Measurements from ENCODE around the gene ALG1.
"Not testable (repeated sequence)": the region's sequence is repeated elsewhere in the genome, so short reads cannot be mapped to it uniquely, and the experiment has no call there.

The ALG1 gene

DNA sequence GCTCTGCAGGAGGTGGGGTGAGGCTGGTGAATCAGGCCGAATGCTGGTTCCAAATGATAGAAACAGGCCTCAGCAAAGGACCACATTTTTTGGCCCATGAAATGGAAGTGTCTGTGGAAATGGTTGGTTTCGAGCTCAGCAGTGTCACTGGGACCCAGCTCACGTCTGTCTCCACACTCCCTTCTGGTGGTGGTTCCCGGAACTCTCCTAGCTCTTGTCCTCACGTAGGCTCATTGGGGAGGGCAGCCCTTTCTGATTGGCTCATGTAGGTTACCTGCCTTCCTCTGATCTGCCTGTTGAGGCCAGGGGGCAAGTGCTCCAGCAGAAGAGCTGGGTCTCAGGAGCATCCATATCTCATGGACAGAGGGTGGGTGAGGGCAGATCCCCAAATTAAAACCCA lies 4.0 kb downstream of the ALG1 start:
- no peak for DNase-seq

DNA sequence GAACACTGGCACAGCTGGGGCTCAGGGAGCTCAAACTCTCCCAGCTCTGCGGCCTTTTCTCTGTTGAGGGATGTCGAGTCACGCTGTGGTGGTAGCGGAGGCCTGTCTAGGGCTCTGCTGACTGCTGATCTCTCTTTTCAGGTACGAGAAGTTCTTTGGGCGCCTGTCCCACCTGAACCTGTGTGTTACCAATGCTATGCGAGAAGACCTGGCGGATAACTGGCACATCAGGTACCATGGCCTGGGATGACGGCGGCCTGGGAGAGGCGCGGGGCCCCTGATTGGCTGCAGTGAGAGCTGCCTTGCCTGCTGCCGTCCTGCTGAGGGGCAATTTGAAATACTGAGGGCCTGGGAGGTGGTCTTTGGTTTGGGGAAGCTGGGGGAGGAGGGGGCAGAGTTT lies 5.7 kb downstream of the ALG1 start:
- DNase-seq: no peak

DNA sequence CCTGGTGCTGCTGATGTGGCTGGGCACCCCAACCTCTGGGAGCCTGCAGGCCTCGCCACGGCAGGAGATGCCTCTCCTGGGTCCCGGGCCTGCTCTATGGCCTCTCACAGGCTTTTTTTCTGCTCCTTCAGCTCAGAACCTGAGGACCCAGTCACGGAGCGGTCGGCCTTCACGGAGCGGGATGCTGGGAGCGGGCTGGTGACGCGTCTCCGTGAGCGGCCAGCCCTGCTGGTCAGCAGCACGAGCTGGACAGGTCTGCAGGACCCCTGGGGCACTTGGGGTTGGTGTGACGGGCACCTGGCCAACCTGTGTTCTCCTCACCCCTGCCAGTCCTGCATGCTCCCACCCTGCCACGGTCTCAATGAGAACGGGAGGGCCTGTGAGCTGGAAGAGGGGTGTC lies 7.0 kb downstream of the ALG1 start:
- no peak for DNase-seq

DNA sequence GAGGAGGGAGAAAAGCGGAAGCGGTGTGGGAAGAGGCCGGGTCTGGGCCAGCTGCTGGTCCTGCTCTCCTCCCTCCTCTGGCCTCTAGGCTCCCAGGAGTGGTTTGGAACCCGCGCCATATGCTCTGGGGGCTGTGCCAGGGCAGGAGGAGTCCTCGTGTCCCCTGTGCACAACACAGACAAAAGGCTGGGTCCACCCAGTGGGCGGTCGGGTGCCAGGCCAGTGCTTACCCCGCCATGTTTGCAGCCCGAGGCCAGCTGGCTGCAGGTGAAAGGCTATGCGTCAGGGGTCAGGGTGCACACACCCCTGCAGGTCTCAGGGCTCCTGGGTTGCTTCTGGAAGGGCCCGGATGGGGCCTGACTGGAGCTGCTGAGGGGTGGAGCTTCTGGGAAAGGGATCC lies 8.8 kb downstream of the ALG1 start:
- not testable (repeated sequence) for DNase-seq

DNA sequence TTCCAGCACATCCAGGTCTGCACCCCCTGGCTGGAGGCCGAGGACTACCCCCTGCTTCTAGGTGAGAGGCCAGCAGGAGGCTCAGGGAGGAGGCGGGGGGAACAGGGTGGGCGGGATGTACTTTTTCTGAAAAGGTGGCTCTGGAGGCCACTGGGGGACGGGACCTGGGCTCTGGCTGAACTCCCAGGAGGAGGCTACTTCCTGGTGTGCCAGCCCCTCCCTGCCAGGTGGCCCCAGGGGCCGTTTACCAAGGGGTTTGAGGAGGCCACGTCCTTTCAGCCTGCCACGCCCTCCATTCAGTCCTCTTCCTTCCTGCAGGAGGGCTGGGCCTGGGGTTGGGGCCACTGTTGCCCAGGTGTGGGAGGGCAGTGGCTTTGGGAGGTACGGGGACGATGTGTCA lies 9.4 kb downstream of the ALG1 start:
- not testable (repeated sequence) for DNase-seq

DNA sequence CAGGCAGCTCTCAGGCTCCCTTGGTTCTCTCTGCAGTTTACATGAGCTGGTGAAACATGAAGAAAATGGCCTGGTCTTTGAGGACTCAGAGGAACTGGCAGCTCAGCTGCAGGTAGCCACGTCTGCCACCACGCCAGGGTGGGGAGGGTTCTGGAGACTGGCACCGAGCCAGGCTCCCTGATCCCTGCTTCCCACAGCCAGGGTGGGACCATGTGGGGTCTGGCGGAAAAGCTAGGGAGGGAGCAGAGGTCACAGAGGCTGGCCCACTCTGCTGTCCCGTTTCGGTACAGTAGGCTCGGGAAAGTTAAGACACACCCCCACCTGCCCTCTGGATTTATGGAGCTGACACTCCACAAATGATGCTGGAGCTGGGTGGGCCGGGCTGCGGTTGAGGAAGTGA lies 12.0 kb downstream of the ALG1 start:
- DNase-seq: not testable (repeated sequence)

DNA sequence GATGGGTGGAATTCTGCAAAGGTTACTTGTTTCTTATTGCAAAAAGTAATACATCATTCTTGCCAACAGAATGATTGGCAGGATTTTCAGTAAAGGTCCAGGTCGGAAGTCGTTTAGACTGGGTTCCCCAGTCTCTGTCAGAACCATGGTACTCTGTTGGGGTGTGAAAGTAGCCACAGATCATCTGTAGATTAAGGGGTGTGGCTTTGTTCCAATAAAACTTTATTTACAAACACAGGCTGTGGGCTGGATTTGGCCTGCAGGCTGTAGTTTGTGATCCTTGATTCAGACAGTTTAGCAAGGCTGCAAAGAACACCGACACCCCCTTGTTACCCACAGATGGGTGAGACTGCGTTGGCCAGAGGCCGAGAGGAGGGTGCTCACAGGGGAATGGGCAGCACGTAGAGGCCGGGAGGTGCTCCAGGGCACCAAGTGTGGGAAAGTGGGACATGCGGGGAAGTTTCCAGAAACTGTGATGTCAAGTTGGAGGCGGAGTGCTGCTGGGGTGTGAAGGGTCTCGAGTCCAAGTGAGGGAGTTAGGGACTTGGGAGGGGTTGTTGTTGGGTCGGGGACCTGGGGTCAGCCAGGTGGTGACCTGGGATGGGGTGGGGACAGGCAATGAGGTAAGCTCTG lies 12.6 kb downstream of the ALG1 start:
- DNase-seq: not testable (repeated sequence)

DNA sequence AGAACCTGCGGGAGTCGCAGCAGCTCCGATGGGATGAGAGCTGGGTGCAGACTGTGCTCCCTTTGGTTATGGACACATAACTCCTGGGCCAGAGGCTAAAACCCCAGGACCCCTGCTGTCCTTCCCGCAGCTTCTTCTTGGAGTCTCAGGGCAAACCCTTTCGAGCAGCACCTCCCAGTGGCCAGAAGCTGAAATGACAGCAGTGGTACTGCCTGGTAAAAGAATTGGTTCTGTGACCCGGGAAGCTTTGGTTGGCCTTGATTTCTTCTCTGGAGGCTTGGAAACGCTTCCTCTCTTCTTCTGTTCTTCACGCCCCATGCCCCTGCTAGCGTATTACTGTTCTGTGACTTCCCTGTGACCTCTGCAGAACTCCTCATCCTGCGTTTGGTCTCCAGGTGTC lies 13.2 kb downstream of the ALG1 start:
- DNase-seq: peak; percentile 15

DNA sequence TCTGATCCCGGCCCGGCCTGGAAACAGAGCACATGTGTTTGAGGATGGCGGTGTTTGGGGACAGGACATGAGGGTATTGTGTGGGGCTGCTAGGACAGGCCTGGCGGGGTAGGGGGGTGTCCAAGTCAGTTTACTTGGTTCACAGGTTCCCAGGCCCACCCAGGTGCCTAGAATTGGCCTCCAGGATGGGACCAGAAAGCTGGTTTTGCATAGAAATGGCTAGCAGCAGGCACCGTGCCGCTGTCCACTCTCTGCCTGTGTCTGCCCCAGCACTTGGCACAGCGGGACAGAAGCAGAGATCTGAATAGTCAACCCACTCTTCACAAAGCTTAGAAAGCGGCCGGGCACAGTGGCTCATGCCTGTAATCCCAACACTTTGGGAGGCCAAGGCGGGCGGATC lies 14.1 kb downstream of the ALG1 start:
- DNase-seq: not testable (repeated sequence)

DNA sequence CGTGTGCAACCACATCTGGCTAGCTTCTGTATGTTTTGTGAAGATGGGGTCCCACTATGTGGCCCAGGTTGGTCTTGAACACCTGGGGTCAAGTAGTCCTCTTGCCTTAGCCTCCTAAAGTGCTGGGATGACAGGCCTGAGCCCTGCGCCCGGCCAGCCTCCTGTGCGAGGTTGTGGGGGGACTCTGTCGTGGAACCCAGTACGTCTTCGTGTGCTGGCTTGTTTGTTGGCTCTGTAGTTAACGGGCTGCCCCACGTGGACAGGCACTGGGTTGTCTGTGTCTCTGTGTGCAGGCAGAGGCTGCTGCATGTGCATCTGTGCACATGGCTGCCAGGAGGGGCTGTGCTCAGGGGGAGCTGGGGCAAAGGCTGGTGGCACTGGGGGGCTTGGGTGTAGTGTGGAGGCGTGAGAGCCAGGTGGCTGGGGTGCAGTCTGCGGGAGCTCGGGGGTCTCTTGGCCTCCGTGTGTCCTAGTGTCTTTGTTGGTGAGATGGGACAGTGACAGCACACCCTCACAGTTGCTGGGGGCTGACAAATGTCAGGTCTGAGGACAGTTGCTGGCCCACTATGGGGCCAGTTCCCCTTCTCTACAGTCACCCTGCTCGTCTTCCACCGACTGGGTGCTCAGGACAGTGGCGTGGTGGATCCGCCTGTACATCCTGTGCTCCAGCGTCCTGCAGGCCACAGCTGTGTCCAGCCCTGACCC lies 16.6 kb downstream of the ALG1 start:
- DNase-seq: not testable (repeated sequence)

DNA sequence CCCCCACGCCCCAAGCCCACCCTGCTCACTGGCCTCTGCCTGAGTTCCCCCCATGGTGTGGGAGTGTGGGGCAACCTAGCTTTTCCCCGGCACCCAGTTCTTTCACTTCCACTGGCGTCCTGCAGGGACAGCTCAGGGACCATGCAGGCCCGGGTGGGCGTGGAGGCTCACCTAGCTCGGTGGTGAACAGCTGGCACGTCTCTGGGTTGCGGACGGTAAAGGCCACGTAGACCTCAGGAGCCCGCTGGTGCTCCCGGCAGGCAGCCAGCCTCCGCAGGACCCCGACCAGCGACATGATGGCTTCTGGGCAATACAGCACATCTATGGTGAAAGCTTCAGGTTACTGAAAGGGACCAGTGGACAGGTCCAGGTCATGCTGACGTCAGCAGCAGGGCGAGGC lies 17.3 kb downstream of the ALG1 start:
- not testable (repeated sequence) for DNase-seq

DNA sequence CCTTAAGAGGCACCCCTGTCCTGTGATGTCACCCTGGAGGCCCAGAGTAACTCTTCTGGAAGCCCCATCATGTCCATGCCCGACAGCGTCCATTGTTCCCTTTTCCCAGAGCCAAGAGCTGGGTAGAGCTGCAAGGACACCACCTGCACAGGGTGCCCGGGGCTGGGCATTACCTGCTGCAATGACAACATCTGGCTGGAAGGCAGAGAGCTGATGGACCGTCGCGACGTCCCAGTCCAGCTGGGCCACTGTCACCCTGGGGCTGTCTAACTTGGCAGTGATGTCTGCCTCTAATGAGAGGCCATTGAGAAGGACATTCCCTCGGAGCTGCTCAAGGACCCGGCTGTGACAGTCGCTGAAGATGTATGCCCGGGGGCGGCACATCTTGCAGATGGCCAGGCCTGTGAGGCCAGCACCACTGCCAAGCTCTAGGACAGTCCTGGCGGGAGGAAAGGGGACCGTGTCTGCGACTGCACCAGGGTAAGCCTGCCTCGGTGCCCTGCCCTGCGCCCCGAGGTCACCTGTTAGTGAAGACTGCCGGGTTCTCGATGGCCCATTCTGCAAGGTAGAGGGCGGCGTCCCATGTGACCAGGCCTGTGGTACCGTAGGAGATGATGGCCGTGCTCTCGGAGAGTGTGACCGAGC lies 18.4 kb downstream of the ALG1 start:
- DNase-seq: not testable (repeated sequence)

DNA sequence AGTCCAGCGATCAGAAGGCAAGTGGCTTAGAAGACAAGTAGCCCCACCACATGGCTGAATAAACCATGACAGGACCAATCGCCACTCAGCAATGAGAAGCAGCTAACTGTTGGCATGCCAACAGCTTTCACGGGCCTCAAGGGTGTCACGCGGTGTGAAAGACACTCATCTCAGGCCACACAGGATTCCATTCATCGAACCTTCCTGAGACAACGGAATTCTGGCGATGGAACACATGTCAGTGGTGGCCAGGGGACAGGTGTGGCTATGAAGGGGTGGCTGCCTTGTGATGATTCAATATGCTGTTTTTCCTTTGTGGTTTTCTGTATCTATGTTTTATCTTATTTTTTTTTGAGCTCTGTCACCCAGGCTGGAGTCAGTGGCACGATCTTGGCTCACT lies 18.9 kb downstream of the ALG1 start:
- DNase-seq: not testable (repeated sequence)

DNA sequence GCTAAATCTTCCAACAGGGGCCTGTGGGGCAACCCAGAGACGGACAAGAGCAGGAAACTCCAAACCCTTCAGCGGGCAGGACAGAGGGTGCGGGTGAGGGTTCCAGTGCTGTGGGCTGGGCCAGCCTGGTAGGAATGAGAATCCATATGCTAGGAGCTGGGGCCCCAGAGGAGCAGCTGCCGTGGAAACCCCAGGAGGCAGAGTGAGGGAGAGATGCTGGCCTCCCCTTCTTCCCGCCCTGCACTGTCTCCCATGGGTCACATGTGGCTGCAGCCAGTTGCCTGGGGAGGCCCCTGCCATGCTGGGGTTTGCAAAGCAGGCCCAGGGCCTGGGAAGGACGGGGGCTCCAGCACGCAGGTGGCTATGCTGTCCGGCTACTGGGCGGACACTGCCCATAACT lies 21.4 kb downstream of the ALG1 start:
- not testable (repeated sequence) for DNase-seq

DNA sequence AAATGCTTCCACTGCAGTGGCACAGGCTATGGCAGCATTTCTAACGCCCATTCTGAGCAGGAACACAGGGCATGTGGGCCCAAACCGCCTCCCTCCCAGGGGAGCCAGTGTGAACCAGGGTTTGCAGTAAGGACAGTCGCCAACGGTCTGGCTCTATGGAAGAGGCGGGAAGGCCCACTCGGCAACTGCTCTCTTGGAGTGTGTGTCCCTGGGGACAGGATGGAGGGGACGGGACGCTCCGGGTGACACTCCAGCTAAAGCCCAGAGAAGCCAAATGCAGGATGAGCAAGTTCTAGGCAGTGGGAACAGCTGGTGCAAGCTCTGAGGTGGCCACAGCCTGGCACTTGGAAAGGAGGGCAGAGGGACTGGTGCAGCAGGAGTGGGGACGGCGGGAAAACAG lies 22.1 kb downstream of the ALG1 start:
- not testable (repeated sequence) for DNase-seq

DNA sequence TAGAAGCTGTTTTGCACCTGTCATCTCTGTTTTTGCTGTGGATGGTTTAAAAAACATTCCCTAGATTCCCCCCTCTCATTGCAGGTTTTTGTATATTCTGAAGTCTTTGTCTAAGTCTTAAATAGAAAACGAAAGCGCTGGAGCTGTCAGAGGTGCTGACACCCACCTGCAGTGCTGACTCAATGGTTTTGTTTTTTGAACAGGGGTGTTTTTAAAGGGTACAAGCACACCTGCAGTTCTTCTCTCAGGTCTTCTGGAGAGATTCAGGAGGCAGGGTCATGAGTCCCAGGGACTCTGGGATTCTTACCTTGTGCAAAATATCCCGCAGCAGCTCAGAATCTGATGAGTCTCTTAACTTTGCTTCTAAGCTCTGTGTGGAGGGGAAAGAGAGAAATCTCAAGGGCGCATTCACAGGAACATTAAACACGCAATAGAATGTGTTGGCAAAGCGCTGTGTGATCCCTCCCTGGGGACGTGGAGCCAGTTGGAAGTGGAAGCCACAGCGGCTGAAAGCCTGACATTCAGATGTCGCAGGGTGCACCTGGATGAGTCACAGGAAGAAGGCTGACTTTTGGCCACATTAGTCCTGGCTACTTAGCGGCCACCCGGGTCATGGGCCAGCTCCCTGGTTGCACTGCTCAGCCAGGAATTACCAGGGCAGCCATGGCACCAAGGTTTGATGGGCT lies 23.6 kb downstream of the ALG1 start:
- DNase-seq: not testable (repeated sequence)

DNA sequence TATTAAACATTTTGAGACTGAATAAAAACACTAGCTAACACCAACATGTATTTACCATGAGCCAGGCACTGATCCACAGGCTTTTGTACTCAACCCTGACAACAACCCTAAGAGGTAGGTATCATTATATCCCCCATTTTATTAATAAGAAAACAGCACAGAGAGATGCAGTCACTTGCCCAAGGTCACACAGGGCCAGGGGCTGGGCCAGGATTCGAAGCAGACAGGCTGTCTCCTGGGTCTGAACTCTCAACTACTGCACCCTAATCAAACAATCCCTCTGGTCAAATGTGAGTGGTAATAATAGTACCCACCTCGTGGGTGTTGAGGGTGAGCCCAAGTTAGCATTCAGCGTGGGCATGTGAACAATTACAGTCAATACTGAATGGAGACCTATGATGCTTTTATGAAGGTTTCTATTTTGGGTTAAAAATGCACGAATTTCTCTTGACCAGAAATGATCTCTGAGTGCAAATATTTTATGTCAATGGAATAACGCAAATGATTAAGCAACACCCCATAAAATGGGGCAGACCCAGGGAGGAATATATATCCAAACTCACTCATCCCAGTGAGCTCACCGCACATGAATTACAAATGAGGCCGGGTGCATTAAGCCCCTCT lies 24.9 kb downstream of the ALG1 start:
- DNase-seq: not testable (repeated sequence)

DNA sequence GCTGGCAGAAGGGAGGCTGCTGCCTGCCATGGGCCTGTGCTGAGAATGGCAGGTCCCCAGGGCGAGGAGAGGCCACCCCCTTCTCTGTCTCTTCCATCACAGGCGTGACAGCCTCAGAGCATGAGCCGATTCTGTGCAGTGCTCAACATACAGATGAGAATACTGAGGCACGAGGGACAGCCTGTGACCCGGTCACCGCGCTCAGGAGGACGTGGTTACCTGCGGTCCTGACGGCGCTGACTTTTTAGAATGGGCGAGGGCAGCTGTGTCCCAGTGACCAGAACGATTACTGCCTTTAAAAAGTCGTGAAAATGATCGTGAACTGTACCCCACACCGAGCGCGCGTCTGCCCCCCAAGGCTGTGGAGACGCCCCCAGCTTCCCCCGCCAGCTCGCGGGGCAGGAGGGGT lies 25.4 kb downstream of the ALG1 start:
- DNase-seq: not testable (repeated sequence)

DNA sequence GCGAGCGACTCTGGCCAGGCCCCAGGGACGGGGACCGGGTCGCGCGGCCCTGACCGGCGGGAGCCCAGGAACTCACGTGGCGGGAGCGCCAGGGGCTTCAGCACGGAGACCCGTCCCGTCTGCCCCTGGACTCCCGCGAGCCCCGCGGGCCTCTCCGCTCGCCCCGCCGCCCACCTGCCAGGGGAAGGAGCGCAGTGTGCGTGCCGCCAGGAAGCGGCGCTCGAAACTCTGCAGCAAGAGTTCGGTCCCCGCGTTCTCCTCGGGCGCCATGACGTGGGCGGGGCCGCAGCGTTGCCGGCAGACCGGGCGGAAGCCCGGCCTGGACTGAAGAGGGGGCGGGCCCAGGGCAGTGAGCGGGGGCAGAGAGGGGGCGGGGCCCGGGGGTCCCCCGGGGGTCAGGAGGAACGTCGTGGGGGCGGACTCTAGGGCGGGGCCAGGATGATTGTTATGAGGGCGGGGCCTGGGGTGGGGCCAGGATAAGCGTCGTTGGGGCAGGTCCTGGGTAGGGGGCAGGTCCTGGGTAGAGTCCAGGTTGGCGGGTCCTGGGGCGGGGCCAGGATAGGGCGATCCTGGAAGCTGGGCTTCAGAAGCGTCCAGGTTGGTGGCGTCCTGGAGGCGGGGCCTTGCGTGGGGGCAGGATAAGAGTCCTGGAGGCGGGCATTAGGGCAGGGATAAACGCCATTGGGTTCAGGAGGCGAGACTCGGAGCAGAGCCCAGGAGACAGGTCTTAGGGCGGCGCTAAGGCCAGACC lies 26.0 kb downstream of the ALG1 start, which contains the start of gene EEF2KMT:
EEF2KMT (minus strand) TSS at position 326 of the 751 bp plus-strand sequence; CDS start at position 270, 56 bp downstream.
- DNase-seq: peak; percentile 99

DNA sequence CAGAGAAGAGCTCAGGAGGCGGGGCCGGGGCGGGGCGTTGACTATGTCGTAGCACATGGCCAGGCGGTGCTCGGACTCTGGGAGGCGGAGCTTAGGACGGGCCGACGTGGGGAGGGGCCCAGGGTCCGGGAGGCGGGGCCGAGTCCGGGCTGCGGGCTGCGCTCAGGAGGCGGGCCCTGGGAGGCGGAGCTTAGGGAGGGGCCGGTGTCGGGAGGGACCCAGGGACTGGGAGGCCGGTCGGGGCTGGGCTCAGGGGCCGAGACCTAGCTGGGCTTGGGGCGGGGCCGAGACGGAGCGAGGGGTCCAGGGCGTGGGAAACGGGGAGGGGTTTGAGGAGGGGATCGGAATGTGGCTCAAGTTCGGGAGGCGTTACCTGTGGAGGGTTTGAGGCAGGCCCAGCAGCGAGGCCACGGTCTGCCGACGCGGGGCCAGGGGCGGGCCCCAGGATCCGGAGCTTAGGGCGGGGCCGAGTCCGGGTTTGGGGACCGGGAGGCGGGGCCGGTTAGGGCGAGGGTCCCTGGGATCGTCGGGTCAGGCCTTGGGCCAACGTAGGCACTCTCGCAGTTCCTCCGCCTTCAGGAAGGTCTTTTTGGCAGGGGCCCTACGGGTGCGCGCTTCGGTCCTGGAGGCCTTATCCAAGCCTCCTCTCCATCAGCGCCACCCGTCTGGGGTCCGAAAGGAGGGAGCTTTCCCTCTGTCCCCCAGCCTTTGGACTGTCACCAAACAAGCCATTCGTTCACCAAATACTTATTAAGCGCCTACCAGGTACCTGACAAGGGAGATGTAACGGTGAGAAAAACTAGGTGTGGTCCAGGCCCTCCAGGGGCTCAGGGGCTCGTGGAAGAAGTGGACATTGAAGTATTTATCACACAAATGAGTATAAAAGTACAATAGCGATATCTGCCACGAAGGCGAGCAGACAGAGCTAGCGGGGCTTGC lies 26.8 kb downstream of the ALG1 start:
- DNase-seq: peak; percentile 1

DNA sequence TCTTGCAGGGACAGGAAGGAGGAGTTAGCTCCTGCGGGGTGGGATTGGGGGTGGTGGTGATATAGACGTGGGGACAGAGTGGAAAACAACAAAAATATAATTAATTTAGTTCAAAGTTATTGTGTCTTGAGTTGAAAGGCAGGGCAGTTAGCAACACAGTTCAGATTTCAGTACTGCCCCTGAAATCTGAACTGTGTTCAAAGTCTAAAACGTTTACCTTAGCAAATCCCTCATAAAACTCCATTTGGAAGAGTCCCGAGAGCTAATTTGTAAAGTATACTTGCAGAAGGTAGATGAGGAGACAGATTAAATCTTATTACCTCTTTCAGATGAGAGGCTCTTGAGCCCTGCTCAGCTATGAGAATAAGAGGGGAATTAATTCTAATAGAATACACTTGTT lies 27.5 kb downstream of the ALG1 start:
- DNase-seq: not testable (repeated sequence)

Measured in NCI-H1092 treated with DMSO at 0.1 percent for 48 hours (cell line).